Thoracic aorta (tissue), 2 donors: ENCODE data around the gene MYH10. TPM values are rescaled to one million over a fixed set of nuclear protein-coding genes. Genes with fewer than 3 reads are reported as not detected.

ENCODE experiments used
- ATAC-seq: fragments of 150-250 bp; one replicate; pipeline ENCODE4 v1.8.0; 2017; ENCODE audit warnings: low read depth; ENCODE audit not compliant: insufficient number of reproducible peaks, low FRiP score
- DNase-seq: peaks from one replicate; pipeline ENCODE4 v3.0.0-alpha.2; 2020; ENCODE audit warnings: low spot score
- H3K27ac ChIP-seq, 2 donors: fragments of 200-600 bp; sonication (generic); 1 replicate in 1 of 2; 2 replicates in 1 of 2; pipeline ENCODE4 v1.5.1; 2016; ENCODE audit warnings: mild to moderate bottlenecking in 2 of 2, moderate library complexity in 2 of 2
- H3K27me3 ChIP-seq: fragments of 200-600 bp; sonication (generic); replicated peaks from 2 replicates; pipeline ENCODE4 v1.6.0; 2016; ENCODE audit warnings: mild to moderate bottlenecking; ENCODE audit not compliant: insufficient read depth
- H3K36me3 ChIP-seq: fragments of 200-600 bp; sonication (generic); one replicate; pipeline ENCODE4 v1.5.1; 2016
- H3K4me1 ChIP-seq, 2 donors: fragments of 200-600 bp; sonication (generic); 1 replicate in 1 of 2; 2 replicates in 1 of 2; pipeline versions ENCODE4 v1.5.1 to v1.6.0; 2016; ENCODE audit warnings: low read depth in 2 of 2, mild to moderate bottlenecking in 1 of 2; ENCODE audit not compliant: control insufficient read depth in 1 of 2
- H3K4me3 ChIP-seq: fragments of 200-600 bp; sonication (generic); 2 replicates; pipeline ENCODE4 v1.5.1; 2016; ENCODE audit warnings: mild to moderate bottlenecking
- H3K9me3 ChIP-seq: fragments of 200-600 bp; sonication (generic); 2 replicates; pipeline ENCODE4 v1.5.1; 2016
- CTCF ChIP-seq: fragments of 200-600 bp; sonication (generic); IDR thresholded peaks from one replicate; pipeline ENCODE4 v1.5.1; 2019; ENCODE audit warnings: antibody characterized with exemption
- total RNA-seq, 2 donors: library from RNA; depleted of rRNA; stranded (reverse); fragments of >200 nt; gene quantifications; one replicate each; pipeline versions ENCODE4 v1.1.0 to v1.2.3, GENCODE V29; 2016

MYH10 gene
- total RNA-seq, 2 donors from 2014 or later = 1,436 to 1,719 TPM

- TF ChIP-seq CTCF = no peak
- Histone ChIP-seq H3K4me3 (peak overlapping the region; percentile 97), H3K27ac (peak overlapping the region; percentile 99 to 100), H3K27me3 (no peaks in the 10 kb centered on the region), H3K9me3 (no peaks in the 10 kb centered on the region), H3K4me1 (peaks cover 26 to 54% of the 10 kb centered on the region in 2 donors), H3K36me3 (peaks cover 4% of the 10 kb centered on the region)
- ATAC-seq (no peak), DNase-seq (no peak)
Measured at GRCh38 chr17:8436844-8437171, 193.7 kb downstream of the MYH10 start.

- Histone ChIP-seq H3K36me3 (peaks cover 4% of the 10 kb centered on the region), H3K27ac (peak overlapping the region; percentile 99 to 100), H3K4me1 (peaks cover 23 to 54% of the 10 kb centered on the region in 2 donors), H3K4me3 (peak overlapping the region; percentile 97), H3K27me3 (no peaks in the 10 kb centered on the region), H3K9me3 (no peaks in the 10 kb centered on the region)
- TF ChIP-seq CTCF = no peak
- peak; percentile 72 for ATAC-seq
- peak; percentile 36 for DNase-seq
Measured at GRCh38 chr17:8436169-8436843, 194.2 kb downstream of the MYH10 start.

DNA sequence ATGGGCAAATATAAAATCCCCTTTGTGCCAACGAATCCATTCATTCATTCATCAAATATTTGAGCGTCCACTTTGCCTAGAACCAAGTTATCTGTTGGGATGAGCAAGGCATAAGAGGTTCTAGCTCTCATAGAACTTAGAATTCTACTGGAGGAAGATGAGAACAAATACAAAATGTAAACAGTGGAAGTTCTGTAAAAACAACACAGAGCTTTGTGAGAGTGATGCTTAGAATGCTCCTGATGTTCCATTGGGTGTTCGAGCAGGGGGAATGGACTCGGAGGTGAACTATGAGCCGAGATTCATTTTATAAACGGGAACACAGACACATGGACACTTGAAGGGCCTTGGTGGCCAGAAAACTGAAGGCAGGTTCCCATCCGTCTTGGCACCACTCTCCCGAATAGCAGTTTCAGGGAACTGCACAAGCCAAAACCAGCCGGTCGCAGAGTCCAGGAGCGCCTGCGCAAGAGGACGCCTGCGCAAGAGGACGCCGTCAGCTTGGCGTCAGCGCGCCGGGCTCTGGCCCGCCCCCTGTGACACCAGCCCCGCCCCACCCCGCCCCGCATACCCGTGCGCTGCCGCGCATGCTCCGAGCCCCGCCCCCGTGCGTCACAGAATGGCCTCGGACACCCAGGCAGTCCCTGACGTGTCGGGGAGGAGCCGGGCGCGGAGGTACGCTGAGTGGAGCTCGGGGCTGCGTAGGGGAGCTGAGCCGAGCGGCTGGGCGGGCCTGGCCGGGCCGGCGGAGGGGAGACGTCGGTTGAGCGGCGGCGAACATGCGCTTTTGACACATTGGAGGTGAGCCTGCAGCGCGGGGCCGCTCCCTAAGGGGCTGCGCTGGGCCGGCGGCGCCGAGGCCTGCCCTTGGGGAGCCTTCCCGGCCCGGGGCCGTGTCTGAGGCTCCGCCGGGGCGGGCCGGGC lies 195.0 kb downstream of the MYH10 start, which contains the start of gene NDEL1:
NDEL1 (plus strand) TSS at position 640 of the 924 bp plus-strand sequence. CDS start 8,388 bp downstream, outside the sequence.
- no peak for TF ChIP-seq CTCF
- Histone ChIP-seq H3K9me3 (no peaks in the 10 kb centered on the region), H3K36me3 (peaks cover 4% of the 10 kb centered on the region), H3K27ac (peak within 1 kb of the TSS; percentile 99 to 100), H3K4me1 (peaks cover 25 to 51% of the 10 kb centered on the region in 2 donors), H3K4me3 (peak within 1 kb of the TSS; percentile 97), H3K27me3 (no peaks in the 10 kb centered on the region)
- ATAC-seq (peak; percentile 75), DNase-seq (peak; percentile 95)

- peak; percentile 85 for DNase-seq
- Histone ChIP-seq H3K9me3 (no peaks in the 10 kb centered on the region), H3K4me3 (peak overlapping the region; percentile 25), H3K4me1 (peaks cover 10 to 34% of the 10 kb centered on the region in 2 donors), H3K27me3 (no peaks in the 10 kb centered on the region), H3K27ac (peak overlapping the region; percentile 80 to 95), H3K36me3 (no peaks in the 10 kb centered on the region)
- ATAC-seq = peak; percentile 79
- TF ChIP-seq CTCF = no peak
Measured at GRCh38 chr17:8430966-8431365, 199.6 kb downstream of the MYH10 start.

DNA sequence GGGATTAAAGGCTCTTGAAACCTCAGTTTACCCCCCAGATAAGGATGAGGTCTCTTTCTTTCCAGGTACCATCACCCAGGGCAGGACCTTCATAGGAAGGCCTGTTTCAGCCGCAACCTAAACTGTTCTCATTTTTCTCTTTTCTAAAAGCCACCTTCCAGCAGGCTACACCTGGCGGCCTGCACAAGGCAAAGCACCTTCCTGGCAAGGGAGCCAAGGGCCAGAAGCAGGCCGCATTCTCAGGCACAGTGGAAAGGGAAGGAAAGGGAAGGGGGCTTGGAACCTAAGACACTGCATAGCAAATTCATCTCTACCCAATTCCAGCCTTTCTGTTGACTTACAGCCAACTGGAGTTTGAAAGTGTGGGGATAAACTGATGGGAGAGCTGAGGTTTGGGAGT lies 203.7 kb downstream of the MYH10 start:
- peaks cover 7 to 15% of the 10 kb centered on the region in 2 donors for H3K4me1 ChIP-seq
- no peak overlapping the region for H3K27ac ChIP-seq
- no peak overlapping the region for H3K4me3 ChIP-seq
- DNase-seq (no peak), ATAC-seq (no peak)
- H3K9me3 ChIP-seq = no peaks in the 10 kb centered on the region
- H3K36me3 ChIP-seq = no peaks in the 10 kb centered on the region
- no peak for TF ChIP-seq CTCF
- no peaks in the 10 kb centered on the region for H3K27me3 ChIP-seq
